Activated CD8-positive, alpha-beta T cell treated with anti-CD3 and anti-CD28 coated beads for 36 hours (primary cell): ENCODE measurements around the gene ZC3H18. TPM values are rescaled to one million over a fixed set of nuclear protein-coding genes. Genes with fewer than 3 reads are reported as not detected.
A peak's percentile ranks its signal among the peaks of the same experiment; 100 is the strongest.

Experiments used
- ATAC-seq: fragments of 200-7000 bp; cut with Tn5 transposase; one replicate; pipeline ENCODE4 v1.10.0; 2021; ENCODE audit warnings: mild to moderate bottlenecking, moderate library complexity
- CTCF ChIA-PET: fragments of 350-600 bp; sonication (Branson Sonifier 250); formaldehyde crosslinking; loops from one replicate; lab custom pipeline; 2021; ENCODE audit warnings: antibody characterized with exemption; lab: Charles Lee
- POLR2A ChIA-PET: fragments of 350-600 bp; sonication (Branson Sonifier 250); formaldehyde crosslinking; loops from one replicate; lab custom pipeline; 2021; ENCODE audit warnings: antibody characterized with exemption; lab: Charles Lee
- DNase-seq: peaks from one replicate; pipeline ENCODE4 v3.0.0-alpha.2; 2020
- H3K27ac Mint-ChIP-seq: one replicate; pipeline ENCODE4 v1.8.0; 2021; ENCODE audit warnings: mild to moderate bottlenecking, mixed read lengths
- H3K27me3 Mint-ChIP-seq: one replicate; pipeline ENCODE4 v1.8.0; 2021; ENCODE audit warnings: mixed read lengths
- H3K36me3 Mint-ChIP-seq: one replicate; pipeline ENCODE4 v1.8.0; 2021; ENCODE audit warnings: low read depth, mixed read lengths
- H3K4me1 Mint-ChIP-seq: one replicate; pipeline ENCODE4 v1.8.0; 2021; ENCODE audit warnings: low read depth, mixed read lengths
- H3K4me3 Mint-ChIP-seq: one replicate; pipeline ENCODE4 v1.8.0; 2021; ENCODE audit warnings: mild to moderate bottlenecking, moderate library complexity, mixed read lengths
- H3K9me3 Mint-ChIP-seq: one replicate; pipeline ENCODE4 v1.8.0; 2021; ENCODE audit warnings: mixed read lengths
- intact Hi-C: fragments of 100-400 bp; cut with micrococcal nuclease; formaldehyde crosslinking; loops from one replicate; pipeline ENCODE4 v1.10.0; 2022
- total RNA-seq, 2 experiments: library from RNA; stranded (reverse); gene quantifications; one replicate each; pipeline ENCODE4 v1.2.3, GENCODE V29; 2021
- TF ChIP-seq, protein P1 (sequence below): fragments of 200-600 bp; IDR thresholded peaks from one replicate; pipeline ENCODE4 v1.8.0; 2022; ENCODE audit warnings: antibody characterized with exemption, mild to moderate bottlenecking

Gene ZC3H18
- total RNA-seq, 2 experiments from 2014 or later, result 67.7 to 73.5 TPM

DNA sequence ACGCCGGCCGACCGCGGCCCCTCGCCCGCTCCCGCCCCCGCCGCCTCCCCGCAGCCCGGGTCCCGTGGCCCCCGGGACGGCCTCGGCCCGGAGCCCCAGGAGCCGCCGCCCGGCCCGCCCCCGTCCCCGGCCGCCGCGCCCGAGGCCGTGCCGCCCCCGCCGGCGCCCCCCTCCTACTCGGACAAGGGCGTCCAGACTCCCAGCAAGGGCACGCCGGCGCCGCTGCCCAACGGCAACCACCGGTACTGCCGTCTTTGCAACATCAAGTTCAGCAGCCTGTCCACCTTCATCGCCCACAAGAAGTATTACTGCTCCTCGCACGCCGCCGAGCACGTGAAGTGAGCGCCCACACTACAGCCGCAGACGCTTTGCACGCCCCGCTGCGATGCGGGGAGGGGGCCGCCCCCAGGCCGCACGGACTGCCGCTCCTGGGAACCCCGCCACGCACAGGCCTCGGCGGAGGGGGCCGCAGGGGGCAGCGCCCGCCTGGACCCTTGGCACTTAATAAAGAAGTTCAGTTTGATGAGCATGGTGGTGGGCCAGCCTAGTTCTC is 35.5 kb upstream of the ZC3H18 start:
- peak; percentile 59 for DNase-seq
- H3K36me3 Mint-ChIP-seq, result peaks cover 4% of the 10 kb centered on the region
- intact Hi-C loops, result no loop called here
- H3K27ac Mint-ChIP-seq, result peak overlapping the region; percentile 85
- peaks cover 9% of the 10 kb centered on the region for H3K4me1 Mint-ChIP-seq
- TF ChIP-seq, protein P1, sequence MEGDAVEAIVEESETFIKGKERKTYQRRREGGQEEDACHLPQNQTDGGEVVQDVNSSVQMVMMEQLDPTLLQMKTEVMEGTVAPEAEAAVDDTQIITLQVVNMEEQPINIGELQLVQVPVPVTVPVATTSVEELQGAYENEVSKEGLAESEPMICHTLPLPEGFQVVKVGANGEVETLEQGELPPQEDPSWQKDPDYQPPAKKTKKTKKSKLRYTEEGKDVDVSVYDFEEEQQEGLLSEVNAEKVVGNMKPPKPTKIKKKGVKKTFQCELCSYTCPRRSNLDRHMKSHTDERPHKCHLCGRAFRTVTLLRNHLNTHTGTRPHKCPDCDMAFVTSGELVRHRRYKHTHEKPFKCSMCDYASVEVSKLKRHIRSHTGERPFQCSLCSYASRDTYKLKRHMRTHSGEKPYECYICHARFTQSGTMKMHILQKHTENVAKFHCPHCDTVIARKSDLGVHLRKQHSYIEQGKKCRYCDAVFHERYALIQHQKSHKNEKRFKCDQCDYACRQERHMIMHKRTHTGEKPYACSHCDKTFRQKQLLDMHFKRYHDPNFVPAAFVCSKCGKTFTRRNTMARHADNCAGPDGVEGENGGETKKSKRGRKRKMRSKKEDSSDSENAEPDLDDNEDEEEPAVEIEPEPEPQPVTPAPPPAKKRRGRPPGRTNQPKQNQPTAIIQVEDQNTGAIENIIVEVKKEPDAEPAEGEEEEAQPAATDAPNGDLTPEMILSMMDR, result no peak
- no peaks in the 10 kb centered on the region for H3K27me3 Mint-ChIP-seq
- peak; percentile 22 for ATAC-seq
- no peaks in the 10 kb centered on the region for H3K9me3 Mint-ChIP-seq
- H3K4me3 Mint-ChIP-seq, result peak overlapping the region; percentile 77
- ChIA-PET POLR2A (interaction anchor here (0.8 to 1.9 kb wide), 3 partner anchors 79 to 105 kb away, joined by 3 to 5 read pairs (median 3); no protein-coding TSS in a partner anchor), CTCF (interaction anchor here (1.3 kb wide), 1 partner anchor 83 kb away, joined by 5 read pairs; the partner anchor contains the start of gene ZFPM1)

- DNase-seq, result peak; percentile 20
- peak overlapping the region; percentile 75 for H3K27ac Mint-ChIP-seq
- peak overlapping the region; percentile 77 for H3K4me3 Mint-ChIP-seq
- intact Hi-C loops, result no loop called here
- CTCF ChIA-PET, result interaction anchor here (2.0 kb wide), 1 partner anchor 98 kb away, joined by 9 read pairs; no protein-coding TSS in a partner anchor
- H3K9me3 Mint-ChIP-seq, result no peaks in the 10 kb centered on the region
- H3K27me3 Mint-ChIP-seq, result no peaks in the 10 kb centered on the region
- POLR2A ChIA-PET, result interaction anchor here (1.3 to 1.9 kb wide), 2 partner anchors 11 to 80 kb away, joined by 3 to 5 read pairs; no protein-coding TSS in a partner anchor
- ATAC-seq, result peak; percentile 2
- H3K4me1 Mint-ChIP-seq, result peaks cover 9% of the 10 kb centered on the region
- TF ChIP-seq, protein P1, result no peak
- H3K36me3 Mint-ChIP-seq, result peaks cover 4% of the 10 kb centered on the region
Observed at GRCh38 chr16:88535191-88535856, 34.9 kb upstream of the ZC3H18 start.

DNA sequence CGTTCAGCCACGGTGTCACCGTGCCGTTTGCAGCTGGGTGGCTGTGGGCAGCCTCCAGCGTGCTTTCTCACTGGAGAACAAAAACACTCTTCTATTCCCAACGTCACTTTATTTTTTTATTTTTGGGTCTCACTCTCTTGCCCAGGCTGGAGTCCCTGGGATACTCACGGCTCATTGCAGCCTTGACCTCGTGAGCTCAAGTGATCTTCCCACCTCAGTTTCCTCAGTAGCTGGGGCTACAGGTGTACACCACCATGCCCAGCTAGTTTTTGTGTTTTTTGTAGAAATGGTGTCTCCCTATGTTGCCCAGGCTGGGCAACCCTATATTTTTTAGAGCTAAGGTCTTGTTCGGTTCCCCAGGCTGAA is 34.4 kb upstream of the ZC3H18 start:
- H3K4me3 Mint-ChIP-seq, result peak overlapping the region; percentile 77
- no peak for DNase-seq
- ChIA-PET POLR2A (interaction anchor here (1.1 to 1.9 kb wide), 3 partner anchors 10 to 81 kb away, joined by 3 to 5 read pairs (median 3); no protein-coding TSS in a partner anchor), CTCF (interaction anchor here (2.0 kb wide), 1 partner anchor 98 kb away, joined by 9 read pairs; no protein-coding TSS in a partner anchor)
- no peak for ATAC-seq
- H3K27me3 Mint-ChIP-seq, result no peaks in the 10 kb centered on the region
- no peaks in the 10 kb centered on the region for H3K9me3 Mint-ChIP-seq
- peaks cover 4% of the 10 kb centered on the region for H3K36me3 Mint-ChIP-seq
- intact Hi-C loops, result no loop called here
- H3K27ac Mint-ChIP-seq, result peak overlapping the region; percentile 75
- TF ChIP-seq, protein P1, result no peak
- H3K4me1 Mint-ChIP-seq, result peaks cover 9% of the 10 kb centered on the region

DNA sequence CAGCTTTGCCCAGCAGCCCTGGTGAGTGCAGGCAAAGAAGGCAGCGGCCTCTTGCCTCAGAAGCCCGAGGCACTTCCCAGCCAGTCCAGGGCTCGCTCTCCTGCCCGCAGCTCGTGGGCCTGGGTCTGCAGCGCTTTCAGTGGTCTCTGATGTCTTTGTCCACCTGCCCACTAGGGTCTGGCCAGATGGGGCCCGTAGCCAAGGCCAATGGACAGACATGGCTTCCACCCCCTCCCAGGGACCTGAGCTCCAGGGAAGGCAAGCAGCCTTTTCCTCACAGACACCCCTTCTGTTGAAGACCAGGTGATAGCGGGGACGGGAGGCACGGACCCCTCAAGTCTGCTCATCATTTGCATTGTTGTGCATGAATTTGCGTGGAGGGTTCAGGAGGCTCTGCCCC is 33.7 kb upstream of the ZC3H18 start:
- DNase-seq (no peak), ATAC-seq (no peak)
- Mint-ChIP-seq H3K9me3 (no peaks in the 10 kb centered on the region), H3K4me1 (peaks cover 9% of the 10 kb centered on the region), H3K27ac (no peak overlapping the region), H3K27me3 (no peaks in the 10 kb centered on the region), H3K36me3 (peaks cover 4% of the 10 kb centered on the region), H3K4me3 (peak overlapping the region; percentile 77)
- TF ChIP-seq, protein P1, result no peak
- ChIA-PET CTCF (interaction anchor here (2.0 kb wide), 1 partner anchor 99 kb away, joined by 9 read pairs; no protein-coding TSS in a partner anchor), POLR2A (interaction anchor here (0.6 to 1.9 kb wide), 5 partner anchors 10 to 224 kb away, joined by 3 to 5 read pairs (median 3); no protein-coding TSS in a partner anchor)
- intact Hi-C loops, result no loop called here
